ENCODE results near the gene MGST2.

GRCh38 chr4:139639654-139640053 lies 26.0 kb upstream of the MGST2 start:
- TF ChIP-seq POLR2A (IDR thresholded peaks at IDR 0.05; ENCODE audit: low read length) (no peak), GATA1 (IDR thresholded peaks at IDR 0.05; ENCODE audit: low read depth, low read length) (no peak)
